HEK293 (cell line): Measurements from ENCODE around the gene EFEMP1.

Source experiments
- CTCF ChIA-PET: fragments of 350-600 bp; formaldehyde crosslinking; extraction: SDS; loops from one replicate; lab custom pipeline; 2021; ENCODE audit warnings: antibody characterized with exemption; lab: Yijun Ruan, JAX
- POLR2A ChIA-PET: fragments of 300-600 bp; formaldehyde crosslinking; extraction: SDS; loops from one replicate; lab custom pipeline; 2020; ENCODE audit warnings: antibody characterized with exemption, inconsistent platforms; lab: Yijun Ruan, JAX
- H3K27ac ChIP-seq: fragments of 200-500 bp; sonication (Bioruptor generic); 2 replicates; pipeline ENCODE4 v1.5.1; 2014; ENCODE audit warnings: low read depth, low read length, control low read depth, inconsistent platforms; ENCODE audit errors: extremely low read depth
- H3K36me3 ChIP-seq, 2 experiments: fragments of 200-500 bp in 1 of 2; sonication (Bioruptor generic) in 1 of 2; 1 replicate in 1 of 2; 2 replicates in 1 of 2; pipeline ENCODE4 v1.5.1; 2014 to 2017; ENCODE audit warnings: inconsistent platforms in 2 of 2, low read length in 2 of 2; ENCODE audit not compliant: control insufficient read depth in 2 of 2, insufficient read depth in 1 of 2
- H3K4me1 ChIP-seq: fragments of 200-500 bp; sonication (Bioruptor generic); 2 replicates; pipeline ENCODE4 v1.5.1; 2014; ENCODE audit warnings: mild to moderate bottlenecking, low read length, inconsistent platforms; ENCODE audit not compliant: control insufficient read depth, insufficient read depth
- H3K4me3 ChIP-seq: 2 replicates; pipeline ENCODE4 v1.5.1; 2011; ENCODE audit warnings: low read depth, mild to moderate bottlenecking, control low read depth, low read length, moderate library complexity
- H3K9me3 ChIP-seq: fragments of 200-500 bp; sonication (Bioruptor generic); 2 replicates; pipeline ENCODE4 v1.5.1; 2014; ENCODE audit warnings: low read depth, low read length, inconsistent platforms; ENCODE audit not compliant: control insufficient read depth, insufficient read depth
- KLF9 ChIP-seq: fragments of 450-650 bp; formaldehyde crosslinking; IDR thresholded peaks from 2 replicates; pipeline ENCODE4 v1.5.1; 2016; ENCODE audit warnings: missing biosample characterization, missing genetic modification characterization, low read depth
- MYNN ChIP-seq: fragments of 450-650 bp; formaldehyde crosslinking; IDR thresholded peaks from 2 replicates; pipeline ENCODE4 v1.5.1; 2016; ENCODE audit warnings: missing biosample characterization, missing genetic modification characterization, borderline replicate concordance
- SP7 ChIP-seq: fragments of 450-650 bp; formaldehyde crosslinking; IDR thresholded peaks from 2 replicates; pipeline ENCODE4 v1.5.1; 2016; ENCODE audit warnings: missing biosample characterization, missing genetic modification characterization
- ZNF138 ChIP-seq: fragments of 450-650 bp; formaldehyde crosslinking; IDR thresholded peaks from 2 replicates; pipeline ENCODE4 v1.5.1; 2016; ENCODE audit warnings: missing biosample characterization, missing genetic modification characterization, borderline replicate concordance
- ZNF140 ChIP-seq: fragments of 450-650 bp; formaldehyde crosslinking; IDR thresholded peaks from 2 replicates; pipeline ENCODE4 v1.5.1; 2016; ENCODE audit warnings: missing biosample characterization, missing genetic modification characterization
- ZNF23 ChIP-seq: fragments of 450-650 bp; formaldehyde crosslinking; IDR thresholded peaks from 2 replicates; pipeline ENCODE4 v1.5.1; 2016; ENCODE audit warnings: missing biosample characterization, missing genetic modification characterization, borderline replicate concordance
- ZNF404 ChIP-seq: fragments of 450-650 bp; formaldehyde crosslinking; IDR thresholded peaks from 2 replicates; pipeline ENCODE4 v1.5.1; 2017; ENCODE audit warnings: missing biosample characterization, missing genetic modification characterization
- ZNF514 ChIP-seq: fragments of 450-650 bp; formaldehyde crosslinking; IDR thresholded peaks from 2 replicates; pipeline ENCODE4 v1.5.1; 2016; ENCODE audit warnings: missing biosample characterization, missing genetic modification characterization
- ZNF701 ChIP-seq: fragments of 450-650 bp; formaldehyde crosslinking; IDR thresholded peaks from 2 replicates; pipeline ENCODE4 v1.5.1; 2016; ENCODE audit warnings: missing biosample characterization, missing genetic modification characterization
- TF ChIP-seq, protein P1 (sequence below): fragments of 450-650 bp; formaldehyde crosslinking; IDR thresholded peaks from 2 replicates; pipeline ENCODE4 v1.5.1; 2017; ENCODE audit warnings: missing biosample characterization, missing genetic modification characterization
- TF ChIP-seq, protein P2 (sequence below): fragments of 450-650 bp; formaldehyde crosslinking; IDR thresholded peaks from 2 replicates; pipeline ENCODE4 v1.5.0; 2017; ENCODE audit warnings: missing biosample characterization, missing genetic modification characterization, borderline replicate concordance
- TF ChIP-seq, protein P3 (sequence below): fragments of 450-650 bp; formaldehyde crosslinking; IDR thresholded peaks from 2 replicates; pipeline ENCODE4 v1.5.1; 2016; ENCODE audit warnings: missing biosample characterization, missing genetic modification characterization, borderline replicate concordance
- TF ChIP-seq, protein P4 (sequence below): sonication (generic); formaldehyde crosslinking; IDR thresholded peaks from 2 replicates; pipeline ENCODE4 v1.8.1; 2022; ENCODE audit warnings: mild to moderate bottlenecking, moderate library complexity, missing genetic modification reagents
- TF ChIP-seq, protein P5 (sequence below): IDR thresholded peaks from 2 replicates; pipeline ENCODE4 v1.6.1; 2011; ENCODE audit warnings: mild to moderate bottlenecking, low read depth, low read length, borderline replicate concordance

The EFEMP1 gene

DNA sequence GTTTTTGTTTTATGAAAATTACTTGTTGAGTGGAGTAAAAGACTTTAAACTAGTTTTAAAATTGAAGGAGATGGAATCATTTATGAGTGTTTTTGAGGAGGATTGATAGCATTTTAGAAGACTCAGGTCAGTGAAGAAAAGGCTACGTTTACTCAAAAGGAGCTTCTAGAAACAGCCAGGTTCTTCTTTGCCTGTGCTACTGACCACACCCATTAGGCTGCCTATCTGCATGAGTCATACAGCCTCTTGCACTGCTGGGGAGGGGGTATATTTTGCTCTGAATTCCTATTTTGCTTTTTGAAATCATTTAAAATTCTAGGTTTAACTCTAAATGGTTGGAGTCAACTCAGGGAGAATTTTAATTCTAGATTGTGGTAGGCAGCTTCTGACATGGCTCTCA, 22.3 kb downstream of the EFEMP1 start:
- ChIA-PET CTCF (no interaction called here), POLR2A (interaction anchor here (1.0 kb wide), 1 partner anchor 22 kb away, joined by 3 read pairs; the partner anchor contains the start of gene EFEMP1)
- H3K27ac ChIP-seq: no peak overlapping the region
- H3K36me3 ChIP-seq: no peaks in the 10 kb centered on the region
- H3K4me3 ChIP-seq: no peak overlapping the region
- no peaks in the 10 kb centered on the region for H3K9me3 ChIP-seq
- peaks cover 4% of the 10 kb centered on the region; the same call in 1 of the 2 replicates for H3K4me1 ChIP-seq
- TF ChIP-seq, protein P1, sequence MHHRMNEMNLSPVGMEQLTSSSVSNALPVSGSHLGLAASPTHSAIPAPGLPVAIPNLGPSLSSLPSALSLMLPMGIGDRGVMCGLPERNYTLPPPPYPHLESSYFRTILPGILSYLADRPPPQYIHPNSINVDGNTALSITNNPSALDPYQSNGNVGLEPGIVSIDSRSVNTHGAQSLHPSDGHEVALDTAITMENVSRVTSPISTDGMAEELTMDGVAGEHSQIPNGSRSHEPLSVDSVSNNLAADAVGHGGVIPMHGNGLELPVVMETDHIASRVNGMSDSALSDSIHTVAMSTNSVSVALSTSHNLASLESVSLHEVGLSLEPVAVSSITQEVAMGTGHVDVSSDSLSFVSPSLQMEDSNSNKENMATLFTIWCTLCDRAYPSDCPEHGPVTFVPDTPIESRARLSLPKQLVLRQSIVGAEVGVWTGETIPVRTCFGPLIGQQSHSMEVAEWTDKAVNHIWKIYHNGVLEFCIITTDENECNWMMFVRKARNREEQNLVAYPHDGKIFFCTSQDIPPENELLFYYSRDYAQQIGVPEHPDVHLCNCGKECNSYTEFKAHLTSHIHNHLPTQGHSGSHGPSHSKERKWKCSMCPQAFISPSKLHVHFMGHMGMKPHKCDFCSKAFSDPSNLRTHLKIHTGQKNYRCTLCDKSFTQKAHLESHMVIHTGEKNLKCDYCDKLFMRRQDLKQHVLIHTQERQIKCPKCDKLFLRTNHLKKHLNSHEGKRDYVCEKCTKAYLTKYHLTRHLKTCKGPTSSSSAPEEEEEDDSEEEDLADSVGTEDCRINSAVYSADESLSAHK (tag by site-specific recombination): peak; percentile 91
- TF ChIP-seq MYNN (tag by site-specific recombination): no peak
- TF ChIP-seq ZNF701: no peak
- peak; percentile 52; the same call in 1 of the 2 replicates for TF ChIP-seq KLF9 (tag by site-specific recombination)
- TF ChIP-seq, all 188 proteins: peak for 2

DNA sequence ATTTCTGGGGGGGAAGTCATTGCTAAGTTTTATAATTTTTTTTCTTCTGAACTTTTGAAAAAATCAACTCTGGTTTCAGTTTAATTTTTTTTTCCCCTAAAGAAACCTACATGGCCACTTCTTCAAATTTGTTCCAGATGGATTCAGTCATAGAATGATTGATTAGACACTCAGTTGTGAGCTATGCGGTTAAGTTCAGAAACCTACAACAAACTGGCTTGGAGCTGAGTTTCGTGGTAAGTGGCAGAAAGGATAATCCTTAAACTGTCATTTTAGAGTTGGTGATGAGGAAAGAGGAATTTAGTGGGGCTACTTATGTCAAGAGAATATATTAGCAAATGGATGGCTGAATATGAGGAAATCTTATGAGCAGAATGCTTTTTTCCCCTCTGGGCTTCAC, 23.7 kb downstream of the EFEMP1 start:
- Histone ChIP-seq H3K4me1 (peaks cover 4% of the 10 kb centered on the region; the same call in 1 of the 2 replicates), H3K9me3 (no peaks in the 10 kb centered on the region), H3K36me3 (no peaks in the 10 kb centered on the region), H3K27ac (no peak overlapping the region), H3K4me3 (no peak overlapping the region)
- TF ChIP-seq SP7 (tag by site-specific recombination) (no peak), ZNF404 (tag by site-specific recombination) (no peak), ZNF138 (tag by site-specific recombination) (no peak), ZNF514 (tag by site-specific recombination) (no peak), ZNF140 (no peak), ZNF23 (tag by site-specific recombination) (no peak)
- TF ChIP-seq, protein P2, sequence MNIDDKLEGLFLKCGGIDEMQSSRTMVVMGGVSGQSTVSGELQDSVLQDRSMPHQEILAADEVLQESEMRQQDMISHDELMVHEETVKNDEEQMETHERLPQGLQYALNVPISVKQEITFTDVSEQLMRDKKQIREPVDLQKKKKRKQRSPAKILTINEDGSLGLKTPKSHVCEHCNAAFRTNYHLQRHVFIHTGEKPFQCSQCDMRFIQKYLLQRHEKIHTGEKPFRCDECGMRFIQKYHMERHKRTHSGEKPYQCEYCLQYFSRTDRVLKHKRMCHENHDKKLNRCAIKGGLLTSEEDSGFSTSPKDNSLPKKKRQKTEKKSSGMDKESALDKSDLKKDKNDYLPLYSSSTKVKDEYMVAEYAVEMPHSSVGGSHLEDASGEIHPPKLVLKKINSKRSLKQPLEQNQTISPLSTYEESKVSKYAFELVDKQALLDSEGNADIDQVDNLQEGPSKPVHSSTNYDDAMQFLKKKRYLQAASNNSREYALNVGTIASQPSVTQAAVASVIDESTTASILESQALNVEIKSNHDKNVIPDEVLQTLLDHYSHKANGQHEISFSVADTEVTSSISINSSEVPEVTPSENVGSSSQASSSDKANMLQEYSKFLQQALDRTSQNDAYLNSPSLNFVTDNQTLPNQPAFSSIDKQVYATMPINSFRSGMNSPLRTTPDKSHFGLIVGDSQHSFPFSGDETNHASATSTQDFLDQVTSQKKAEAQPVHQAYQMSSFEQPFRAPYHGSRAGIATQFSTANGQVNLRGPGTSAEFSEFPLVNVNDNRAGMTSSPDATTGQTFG: no peak
- TF ChIP-seq, protein P3, sequence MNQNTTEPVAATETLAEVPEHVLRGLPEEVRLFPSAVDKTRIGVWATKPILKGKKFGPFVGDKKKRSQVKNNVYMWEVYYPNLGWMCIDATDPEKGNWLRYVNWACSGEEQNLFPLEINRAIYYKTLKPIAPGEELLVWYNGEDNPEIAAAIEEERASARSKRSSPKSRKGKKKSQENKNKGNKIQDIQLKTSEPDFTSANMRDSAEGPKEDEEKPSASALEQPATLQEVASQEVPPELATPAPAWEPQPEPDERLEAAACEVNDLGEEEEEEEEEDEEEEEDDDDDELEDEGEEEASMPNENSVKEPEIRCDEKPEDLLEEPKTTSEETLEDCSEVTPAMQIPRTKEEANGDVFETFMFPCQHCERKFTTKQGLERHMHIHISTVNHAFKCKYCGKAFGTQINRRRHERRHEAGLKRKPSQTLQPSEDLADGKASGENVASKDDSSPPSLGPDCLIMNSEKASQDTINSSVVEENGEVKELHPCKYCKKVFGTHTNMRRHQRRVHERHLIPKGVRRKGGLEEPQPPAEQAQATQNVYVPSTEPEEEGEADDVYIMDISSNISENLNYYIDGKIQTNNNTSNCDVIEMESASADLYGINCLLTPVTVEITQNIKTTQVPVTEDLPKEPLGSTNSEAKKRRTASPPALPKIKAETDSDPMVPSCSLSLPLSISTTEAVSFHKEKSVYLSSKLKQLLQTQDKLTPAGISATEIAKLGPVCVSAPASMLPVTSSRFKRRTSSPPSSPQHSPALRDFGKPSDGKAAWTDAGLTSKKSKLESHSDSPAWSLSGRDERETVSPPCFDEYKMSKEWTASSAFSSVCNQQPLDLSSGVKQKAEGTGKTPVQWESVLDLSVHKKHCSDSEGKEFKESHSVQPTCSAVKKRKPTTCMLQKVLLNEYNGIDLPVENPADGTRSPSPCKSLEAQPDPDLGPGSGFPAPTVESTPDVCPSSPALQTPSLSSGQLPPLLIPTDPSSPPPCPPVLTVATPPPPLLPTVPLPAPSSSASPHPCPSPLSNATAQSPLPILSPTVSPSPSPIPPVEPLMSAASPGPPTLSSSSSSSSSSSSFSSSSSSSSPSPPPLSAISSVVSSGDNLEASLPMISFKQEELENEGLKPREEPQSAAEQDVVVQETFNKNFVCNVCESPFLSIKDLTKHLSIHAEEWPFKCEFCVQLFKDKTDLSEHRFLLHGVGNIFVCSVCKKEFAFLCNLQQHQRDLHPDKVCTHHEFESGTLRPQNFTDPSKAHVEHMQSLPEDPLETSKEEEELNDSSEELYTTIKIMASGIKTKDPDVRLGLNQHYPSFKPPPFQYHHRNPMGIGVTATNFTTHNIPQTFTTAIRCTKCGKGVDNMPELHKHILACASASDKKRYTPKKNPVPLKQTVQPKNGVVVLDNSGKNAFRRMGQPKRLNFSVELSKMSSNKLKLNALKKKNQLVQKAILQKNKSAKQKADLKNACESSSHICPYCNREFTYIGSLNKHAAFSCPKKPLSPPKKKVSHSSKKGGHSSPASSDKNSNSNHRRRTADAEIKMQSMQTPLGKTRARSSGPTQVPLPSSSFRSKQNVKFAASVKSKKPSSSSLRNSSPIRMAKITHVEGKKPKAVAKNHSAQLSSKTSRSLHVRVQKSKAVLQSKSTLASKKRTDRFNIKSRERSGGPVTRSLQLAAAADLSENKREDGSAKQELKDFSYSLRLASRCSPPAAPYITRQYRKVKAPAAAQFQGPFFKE (tag by site-specific recombination): no peak
- TF ChIP-seq, protein P4, sequence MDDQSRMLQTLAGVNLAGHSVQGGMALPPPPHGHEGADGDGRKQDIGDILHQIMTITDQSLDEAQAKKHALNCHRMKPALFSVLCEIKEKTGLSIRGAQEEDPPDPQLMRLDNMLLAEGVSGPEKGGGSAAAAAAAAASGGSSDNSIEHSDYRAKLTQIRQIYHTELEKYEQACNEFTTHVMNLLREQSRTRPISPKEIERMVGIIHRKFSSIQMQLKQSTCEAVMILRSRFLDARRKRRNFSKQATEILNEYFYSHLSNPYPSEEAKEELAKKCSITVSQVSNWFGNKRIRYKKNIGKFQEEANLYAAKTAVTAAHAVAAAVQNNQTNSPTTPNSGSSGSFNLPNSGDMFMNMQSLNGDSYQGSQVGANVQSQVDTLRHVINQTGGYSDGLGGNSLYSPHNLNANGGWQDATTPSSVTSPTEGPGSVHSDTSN: no peak
- TF ChIP-seq, protein P5, sequence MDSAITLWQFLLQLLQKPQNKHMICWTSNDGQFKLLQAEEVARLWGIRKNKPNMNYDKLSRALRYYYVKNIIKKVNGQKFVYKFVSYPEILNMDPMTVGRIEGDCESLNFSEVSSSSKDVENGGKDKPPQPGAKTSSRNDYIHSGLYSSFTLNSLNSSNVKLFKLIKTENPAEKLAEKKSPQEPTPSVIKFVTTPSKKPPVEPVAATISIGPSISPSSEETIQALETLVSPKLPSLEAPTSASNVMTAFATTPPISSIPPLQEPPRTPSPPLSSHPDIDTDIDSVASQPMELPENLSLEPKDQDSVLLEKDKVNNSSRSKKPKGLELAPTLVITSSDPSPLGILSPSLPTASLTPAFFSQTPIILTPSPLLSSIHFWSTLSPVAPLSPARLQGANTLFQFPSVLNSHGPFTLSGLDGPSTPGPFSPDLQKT: no peak
- ChIA-PET POLR2A (no interaction called here), CTCF (interaction anchor here (1.1 to 1.2 kb wide), 2 partner anchors 61 to 128 kb away, joined by 3 read pairs; no protein-coding TSS in a partner anchor)
